ENCODE measurements around the gene FAM170B.

FAM170B gene

DNA sequence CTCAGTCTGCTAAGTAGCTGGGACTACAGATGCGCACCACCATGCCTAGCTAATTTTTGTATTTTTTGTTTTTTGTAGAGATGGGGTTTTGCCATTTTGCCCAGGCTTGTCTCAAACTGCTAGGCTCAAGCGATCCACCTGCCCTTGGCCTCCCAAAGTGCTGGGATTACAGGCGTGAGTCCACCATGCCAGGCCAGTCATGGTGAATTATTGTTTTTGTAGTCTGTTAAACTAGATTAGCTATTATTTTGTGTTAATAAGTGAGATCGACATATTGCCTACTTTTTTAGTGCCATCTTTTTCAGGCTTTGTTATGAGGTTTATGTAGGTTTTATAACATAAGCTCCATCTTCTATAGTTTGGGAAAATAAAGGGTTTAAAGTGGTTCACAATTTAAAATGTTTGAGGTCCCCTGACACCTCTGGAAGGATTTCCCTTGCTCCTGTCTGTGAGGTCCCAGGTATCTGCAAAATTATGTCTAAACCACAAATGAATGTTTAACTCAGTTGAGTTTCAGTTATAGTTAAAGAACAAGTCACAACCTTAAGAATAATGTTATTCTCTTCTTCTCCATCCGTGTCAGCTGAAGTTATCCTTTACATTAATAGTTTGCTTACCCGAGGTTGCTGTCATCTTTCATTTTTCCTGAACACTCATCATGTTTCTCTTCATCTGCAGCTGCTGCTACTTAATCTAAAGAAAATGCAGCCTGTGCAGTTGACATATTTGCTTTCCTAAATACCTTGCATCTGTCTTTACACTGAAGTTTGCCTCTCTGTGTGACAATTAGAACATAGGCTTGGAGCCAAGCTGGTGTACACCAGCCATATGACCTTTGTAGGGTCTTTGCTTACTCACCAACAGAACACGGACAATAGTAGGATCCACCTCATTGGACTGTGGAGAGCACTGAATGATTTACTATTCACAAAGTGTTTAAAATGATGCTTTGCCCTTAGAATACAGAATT lies 9.6 kb downstream of the FAM170B start:
- DNase-seq (ENCODE audit: low read depth, low spot score) = no peak

DNA sequence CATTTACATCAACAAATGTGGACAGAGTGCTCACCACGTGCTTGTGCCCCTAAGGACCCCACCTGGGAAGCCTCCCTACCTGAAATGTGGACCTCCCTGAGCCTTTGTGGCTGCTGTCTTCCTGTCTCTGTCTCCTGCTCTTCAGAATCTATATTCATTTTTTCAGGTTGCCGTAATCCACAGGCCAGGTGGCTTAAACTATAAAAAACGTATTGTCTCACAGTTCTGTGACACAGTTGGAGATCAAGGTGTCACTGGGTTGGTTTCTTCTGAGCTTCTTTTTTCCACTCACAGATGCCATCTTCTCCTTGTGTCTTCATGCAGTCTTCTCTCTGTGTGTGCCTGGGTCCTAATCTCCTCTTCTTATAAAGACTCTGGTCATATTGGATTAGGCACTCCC lies 12.9 kb downstream of the FAM170B start:
- DNase-seq (ENCODE audit: low read depth, low spot score) = no peak

DNA sequence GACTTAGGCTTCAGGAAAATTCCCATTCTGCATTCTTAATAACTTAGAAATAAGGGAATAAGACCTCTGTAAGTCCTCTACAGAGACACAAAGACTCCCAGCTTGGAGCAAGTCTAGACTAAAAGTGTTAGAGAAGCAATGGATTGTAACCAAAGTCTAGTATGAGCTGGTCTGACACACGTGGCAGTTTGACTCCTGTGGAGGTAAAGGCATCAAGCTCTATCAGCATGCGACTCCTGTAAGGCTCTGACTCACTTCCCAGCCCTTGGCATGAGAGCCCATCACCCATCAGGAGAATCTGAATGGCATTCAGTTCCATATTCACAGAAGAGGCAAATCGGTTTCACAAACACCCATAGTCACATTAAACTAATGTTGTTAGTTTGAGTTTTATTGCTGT lies 14.1 kb downstream of the FAM170B start:
- DNase-seq (ENCODE audit: low read depth, low spot score) = no peak

DNA sequence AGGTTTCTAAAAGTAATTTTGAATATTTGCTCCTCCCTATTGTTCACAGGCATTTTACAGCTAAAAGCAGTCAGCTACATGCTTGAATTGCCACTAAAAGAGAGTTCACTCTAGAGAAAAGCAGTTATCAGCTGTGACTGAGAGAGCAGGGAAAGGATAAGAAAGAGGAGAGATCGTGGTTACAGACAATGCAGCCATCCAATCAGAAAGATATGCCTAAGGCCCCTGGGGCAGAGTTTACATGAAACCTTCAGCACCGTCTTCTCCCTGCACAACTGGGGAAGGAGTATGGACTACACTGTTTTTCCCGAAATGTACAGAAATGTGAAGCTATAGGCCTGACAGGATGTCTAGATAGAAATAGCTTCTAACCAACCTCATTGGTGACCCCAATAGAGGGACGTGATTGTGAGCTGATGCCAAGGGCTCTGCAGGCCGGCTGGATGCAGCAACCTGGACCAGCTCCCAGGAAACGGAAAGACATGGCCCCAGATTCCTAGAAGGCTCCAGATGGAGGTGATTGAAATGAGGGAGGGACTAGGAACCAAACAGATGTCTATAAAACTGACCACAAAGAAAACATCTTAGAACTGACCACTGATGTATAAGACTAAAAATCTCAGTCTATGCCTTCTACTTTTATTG lies 15.3 kb downstream of the FAM170B start:
- no peak for DNase-seq (ENCODE audit: low read depth, low spot score)

DNA sequence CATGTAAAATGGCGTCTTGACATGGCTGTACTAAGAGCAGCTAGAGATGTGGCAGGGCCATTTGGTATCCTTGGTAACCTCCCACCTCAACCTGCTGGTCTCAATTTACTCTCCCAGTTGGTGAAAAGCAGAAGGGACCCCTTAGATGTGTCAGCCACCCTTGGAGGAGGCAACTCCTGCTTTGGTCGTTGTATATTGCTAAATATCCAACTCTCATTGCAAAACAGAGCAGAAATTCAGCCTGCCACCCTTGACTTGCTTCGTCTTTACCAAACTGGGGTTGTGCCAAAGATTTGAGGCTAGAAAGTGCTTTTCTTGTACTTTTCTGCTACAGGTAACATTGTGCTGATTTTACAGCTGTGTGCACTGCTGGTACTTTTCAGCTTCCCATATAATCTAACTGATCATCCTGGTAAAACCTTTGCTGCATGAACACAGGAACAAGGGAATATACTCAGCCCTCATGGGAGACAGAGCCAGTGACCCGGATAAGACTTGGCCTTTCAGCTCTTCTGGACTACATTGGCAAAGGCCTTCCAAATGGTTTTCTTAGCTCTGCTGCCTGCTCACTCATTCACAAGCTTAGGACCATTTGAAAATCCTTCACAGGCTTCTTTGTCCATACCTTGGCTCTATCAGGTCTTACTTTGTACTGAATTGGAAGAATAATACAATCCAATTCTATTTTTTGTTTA lies 16.3 kb downstream of the FAM170B start:
- no peak for DNase-seq (ENCODE audit: low read depth, low spot score)

DNA sequence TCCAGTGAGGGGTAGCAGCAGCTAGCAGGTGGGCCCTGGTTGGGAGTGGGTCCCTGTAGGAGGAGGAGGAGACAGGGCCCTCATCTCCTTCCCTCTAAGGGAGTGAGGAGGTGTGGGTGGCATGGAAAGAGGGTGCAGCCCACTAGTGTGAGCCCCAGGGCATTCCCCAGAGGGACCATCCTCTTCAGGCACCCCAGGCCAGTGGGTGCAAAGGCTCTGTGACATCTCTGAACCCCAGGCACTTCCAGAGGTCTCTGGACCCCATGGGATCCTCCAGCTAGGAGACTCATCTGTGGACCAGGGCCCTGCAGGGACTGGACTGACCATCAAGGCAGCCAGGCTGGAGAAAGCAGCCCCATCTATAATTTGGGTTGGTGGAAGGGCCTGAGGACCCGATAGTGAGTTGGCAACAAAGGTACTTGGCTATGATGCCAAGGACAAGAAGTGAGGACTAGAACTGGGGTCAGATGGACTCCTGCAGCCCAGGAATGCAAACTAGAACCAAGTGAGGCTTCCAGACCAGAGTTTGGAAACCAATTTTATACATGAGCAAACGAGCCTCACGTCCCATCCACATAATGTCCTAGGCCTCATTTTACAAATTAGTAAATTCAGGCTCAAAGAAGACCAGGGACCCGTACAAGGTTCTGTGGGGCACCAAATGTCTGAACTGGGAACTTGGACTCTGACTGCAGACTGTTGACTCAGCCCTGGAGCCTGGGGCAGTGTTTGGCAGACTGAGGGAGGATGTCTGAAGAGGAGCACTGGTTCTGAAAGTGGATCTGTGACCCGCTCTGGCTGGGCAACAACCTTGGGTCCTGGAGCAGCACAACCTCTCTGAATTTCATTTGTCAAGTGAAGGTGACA lies 17.1 kb downstream of the FAM170B start:
- DNase-seq (ENCODE audit: low read depth, low spot score) = no peak

DNA sequence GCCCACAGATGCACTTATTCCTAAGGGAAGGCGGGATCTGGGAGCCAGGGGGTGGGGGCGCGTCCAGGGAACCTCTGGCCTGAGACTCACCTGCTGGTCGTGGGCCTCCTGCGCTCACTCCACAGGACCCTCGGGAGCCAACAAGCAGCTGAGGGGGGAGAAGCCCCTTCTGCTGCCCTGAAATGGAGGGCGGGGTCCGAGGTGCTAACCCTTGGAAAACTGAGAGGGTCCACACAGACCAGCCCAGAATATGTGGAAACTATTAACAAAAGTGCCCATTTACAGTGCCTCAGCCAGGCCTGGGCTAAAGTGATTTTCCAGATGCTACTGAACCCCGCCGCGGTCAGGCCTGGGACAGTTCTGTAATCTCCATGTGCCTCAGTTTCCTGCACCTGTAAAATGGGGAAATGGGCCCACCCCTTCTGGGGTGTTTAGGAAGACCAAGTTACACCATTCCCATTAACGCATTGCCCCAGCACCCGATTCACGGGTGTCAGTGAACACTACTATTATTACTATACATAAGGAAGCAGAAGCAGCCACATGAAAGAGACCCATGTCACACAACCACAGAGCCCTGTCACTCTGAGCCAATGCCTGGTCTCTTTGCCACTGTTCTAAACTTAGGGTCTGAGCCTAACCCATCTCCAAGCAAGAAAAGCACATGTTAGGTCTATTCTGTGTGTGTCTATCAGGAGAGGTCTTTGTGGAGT lies 17.9 kb downstream of the FAM170B start:
- DNase-seq (ENCODE audit: low read depth, low spot score) = no peak

DNA sequence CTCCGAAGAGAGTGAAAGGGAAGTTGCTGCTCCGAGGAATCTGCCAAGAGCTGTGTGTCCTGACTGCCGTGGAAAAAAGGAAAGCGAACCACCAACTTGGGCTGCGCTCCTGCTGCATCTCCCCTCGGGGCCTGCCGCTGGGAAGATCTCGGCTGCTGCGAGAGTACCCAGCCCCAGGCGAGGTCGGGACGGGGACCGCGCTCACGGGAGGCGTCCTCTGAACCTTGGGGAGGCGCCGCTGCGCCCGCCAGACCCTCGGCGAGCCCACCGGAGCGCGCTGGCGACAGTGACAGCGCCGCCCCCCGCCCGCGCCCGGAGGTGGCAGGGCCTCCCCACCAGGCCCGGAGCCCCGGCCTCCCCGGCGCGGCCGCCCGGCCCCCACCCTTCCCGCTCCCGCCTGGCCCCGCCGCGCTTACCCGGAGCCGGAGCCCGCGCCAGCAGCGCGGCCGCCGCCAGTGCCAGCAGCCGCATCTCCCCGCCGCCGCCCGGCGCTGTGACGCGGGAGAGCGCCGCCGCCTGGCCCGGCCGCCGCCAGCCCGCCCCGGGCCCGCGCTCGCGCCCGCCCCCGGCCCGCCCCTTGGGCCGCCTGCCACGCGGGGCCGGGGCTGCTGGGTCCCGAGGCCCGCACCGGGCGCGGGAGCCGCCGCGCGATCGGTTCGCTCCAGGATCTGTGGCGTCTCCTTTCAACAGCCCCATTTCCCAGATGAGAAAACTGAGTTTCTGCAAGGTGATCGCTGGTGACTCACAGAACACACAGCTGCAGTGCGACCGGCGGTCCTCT lies 18.6 kb downstream of the FAM170B start, which contains the start of gene VSTM4:
Gene VSTM4 (minus strand): TSS at position 508 of the 781 bp plus-strand sequence. CDS start 37 bp downstream, at position 471.
- DNase-seq (ENCODE audit: low read depth, low spot score) = no peak

DNA sequence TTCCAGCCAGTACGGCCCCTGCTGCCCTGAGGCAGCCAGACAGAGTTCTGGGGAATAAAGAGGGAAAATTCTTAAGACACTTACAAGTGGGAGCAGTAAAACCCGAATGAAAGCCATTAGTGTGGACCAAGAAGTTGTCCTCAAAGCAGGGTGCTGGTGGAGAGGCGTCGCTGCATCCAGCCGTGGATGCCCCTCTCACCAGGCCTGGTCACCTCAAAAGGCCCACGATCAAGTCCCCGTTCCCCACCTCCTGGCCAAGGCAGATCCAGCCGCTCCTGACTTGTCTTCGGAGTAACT lies 19.2 kb downstream of the FAM170B start:
- DNase-seq (ENCODE audit: low read depth, low spot score) = no peak

DNA sequence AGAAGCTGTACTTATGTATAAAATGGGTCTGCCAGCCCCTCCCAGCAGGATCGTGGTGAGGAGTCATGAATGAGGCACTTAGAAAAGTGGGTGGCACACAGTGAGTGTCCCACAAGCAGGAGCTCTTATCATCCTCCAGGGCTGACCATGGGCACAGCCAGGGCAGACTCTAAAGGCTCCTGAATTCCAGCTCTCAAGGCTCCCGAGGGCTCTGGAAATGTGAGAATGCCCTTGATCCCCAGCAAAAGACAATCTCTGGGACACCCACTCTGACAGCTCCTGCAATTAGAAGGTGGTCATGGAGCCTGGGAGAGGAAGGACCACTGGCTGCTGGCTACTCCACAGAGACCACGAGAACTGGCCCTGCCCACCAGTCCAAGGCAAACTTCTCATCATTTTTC lies 20.1 kb downstream of the FAM170B start:
- no peak for DNase-seq (ENCODE audit: low read depth, low spot score)

DNA sequence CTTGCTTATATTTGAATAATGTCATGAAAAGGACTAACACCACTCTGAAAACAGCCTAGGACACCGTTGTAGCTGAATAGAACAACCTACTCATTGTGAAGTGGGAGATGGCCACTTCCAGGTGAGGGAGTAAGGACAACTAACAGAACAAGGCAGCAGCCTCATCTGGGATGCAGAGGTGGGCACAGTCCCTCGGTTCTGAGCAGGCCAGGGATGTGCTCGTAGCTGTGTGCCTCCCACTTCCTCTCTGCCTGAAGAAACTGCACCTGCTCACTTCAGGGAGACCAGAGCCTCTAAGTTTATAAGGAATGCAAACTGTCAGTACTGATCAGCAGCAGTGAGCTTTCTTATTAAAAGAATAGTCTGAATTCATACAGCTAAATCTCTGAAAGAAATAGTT lies 21.0 kb downstream of the FAM170B start:
- DNase-seq (ENCODE audit: low read depth, low spot score) = no peak

DNA sequence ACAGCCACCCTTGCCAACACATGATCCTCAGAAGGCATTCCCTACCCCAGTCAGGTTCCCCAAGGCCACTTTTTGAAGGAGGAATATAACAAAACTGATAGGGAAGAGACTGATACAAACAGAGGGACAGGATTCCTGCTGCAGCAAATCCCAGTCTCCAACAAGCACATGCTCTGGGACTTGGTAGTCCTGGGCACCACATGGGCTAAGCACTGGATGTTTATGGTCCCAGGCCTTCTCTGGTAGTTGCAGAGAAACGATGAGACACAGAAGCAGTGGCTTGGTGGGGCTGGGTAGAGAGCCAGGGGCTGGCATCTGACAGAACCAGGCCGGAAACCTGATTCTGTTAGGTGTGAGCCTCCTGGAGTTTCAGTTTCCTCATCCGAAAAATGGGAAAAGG lies 21.7 kb downstream of the FAM170B start:
- no peak for DNase-seq (ENCODE audit: low read depth, low spot score)

DNA sequence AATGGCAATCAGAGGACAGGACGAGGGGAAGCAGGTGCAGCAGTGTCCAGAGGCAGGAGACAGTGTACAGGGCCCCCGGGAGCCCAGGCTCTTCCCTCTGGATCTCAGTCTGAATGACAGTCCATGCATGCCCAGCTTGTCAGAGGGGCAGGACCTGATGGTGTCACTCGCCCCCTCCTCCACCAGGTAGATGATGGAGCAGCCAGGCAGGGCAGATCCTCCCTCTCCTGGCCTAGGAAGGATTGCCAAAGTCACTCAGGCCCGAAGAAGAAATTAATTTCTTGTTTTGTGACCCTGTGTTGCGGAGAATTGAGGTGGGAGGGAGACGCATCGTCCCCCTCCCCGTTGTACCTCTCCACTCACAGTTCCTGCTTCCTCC lies 22.5 kb downstream of the FAM170B start:
- DNase-seq (ENCODE audit: low read depth, low spot score) = no peak

DNA sequence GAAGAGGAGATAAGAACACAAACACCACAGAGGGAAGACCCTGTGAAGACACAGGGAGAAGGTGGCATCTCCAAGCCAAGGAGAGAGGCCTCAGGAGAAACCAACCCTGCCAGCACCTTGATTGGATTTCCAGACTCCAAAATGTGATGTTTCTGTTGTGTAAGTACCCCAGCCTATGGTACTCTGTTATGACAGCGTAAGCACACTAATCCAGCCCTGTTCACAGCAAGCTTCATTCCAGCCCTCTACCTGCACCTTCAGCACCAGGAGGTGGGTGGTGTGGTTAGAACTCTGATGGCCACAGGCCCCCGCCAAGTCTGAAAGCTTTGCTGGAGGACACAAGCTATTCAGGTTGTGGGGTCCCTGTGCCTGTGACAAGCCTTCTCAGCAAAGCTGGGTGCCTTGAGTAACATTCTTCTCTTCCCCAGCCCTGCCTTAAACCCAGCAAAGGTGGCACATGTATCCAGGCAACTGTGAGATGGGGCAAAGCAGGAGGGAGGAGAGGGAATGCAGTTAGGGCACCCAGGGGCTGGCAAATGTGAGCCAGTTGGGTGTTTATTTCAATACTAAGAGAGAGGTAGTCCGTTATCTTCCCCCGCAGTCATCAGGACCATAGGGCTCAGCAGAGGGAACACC lies 23.0 kb downstream of the FAM170B start:
- no peak for DNase-seq (ENCODE audit: low read depth, low spot score)

DNA sequence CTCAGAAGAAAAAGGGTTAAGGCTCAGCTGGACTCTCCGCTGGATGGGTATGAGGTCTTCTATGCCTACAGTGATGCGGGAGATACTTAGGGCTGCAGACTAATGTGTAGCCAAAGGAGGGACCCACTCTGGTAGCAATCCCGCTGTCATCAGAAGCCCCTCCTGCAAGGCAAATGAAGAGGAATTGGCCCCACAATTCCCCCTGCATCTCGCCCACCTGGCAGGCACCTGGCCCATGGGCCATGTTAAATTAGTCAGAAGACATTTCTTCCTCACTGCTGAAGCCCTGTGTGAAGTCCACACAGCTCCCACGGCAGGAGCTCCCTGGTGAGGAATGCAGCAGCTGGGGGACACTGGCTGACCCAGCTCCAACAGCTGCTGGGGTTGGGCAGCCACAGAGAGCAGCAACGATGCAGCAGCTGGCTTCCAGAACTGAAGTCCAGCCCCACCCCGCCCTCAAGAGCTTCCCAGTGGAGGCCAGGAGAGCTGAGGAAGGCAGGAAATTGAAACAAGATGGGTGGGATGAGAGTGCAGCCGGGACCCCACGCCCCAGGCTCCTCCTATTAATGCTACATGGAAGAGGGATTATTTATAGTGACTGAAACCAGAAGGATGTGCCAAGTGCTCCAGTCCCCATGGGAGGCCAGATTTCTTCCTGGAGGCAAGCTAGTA lies 24.0 kb downstream of the FAM170B start:
- DNase-seq (ENCODE audit: low read depth, low spot score) = no peak

DNA sequence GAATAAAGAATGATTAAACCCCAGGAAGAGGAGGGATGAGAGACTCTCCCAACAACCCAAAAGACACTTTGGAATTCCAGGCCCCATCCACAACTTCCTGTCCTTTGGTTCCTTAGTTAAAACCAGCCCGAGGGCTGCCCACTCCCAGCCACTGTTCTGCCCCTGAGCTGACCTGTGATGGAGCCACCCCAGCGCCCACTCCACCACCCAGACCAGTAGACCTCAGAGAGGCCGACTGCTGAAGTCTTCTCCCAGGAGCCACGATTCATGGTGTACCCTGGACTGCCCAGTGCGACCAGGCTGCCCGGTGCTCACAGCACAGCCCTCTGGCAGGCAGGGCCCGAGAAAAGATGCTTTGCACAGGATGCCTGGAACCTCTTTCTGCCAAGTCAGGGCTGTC lies 25.2 kb downstream of the FAM170B start:
- no peak for DNase-seq (ENCODE audit: low read depth, low spot score)

DNA sequence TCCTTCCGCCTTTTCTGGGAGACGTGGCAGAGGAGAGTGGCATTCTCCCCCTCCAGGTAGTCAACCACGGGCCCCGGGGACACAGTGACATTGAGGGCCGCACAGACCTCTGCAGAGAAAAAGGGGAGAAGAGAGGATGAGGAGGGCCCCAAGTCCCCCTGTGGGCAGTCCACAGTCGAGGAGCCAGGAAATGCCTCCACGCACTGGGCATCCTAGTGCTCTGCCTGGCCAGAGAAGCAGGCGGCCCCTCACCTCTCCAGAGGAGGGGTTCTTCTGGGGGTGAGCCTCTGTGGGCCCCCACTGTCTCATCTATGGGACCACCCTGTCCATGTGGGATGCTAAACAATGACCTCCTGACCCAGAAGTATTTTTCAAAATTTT lies 25.9 kb downstream of the FAM170B start:
- DNase-seq (ENCODE audit: low read depth, low spot score) = no peak

DNA sequence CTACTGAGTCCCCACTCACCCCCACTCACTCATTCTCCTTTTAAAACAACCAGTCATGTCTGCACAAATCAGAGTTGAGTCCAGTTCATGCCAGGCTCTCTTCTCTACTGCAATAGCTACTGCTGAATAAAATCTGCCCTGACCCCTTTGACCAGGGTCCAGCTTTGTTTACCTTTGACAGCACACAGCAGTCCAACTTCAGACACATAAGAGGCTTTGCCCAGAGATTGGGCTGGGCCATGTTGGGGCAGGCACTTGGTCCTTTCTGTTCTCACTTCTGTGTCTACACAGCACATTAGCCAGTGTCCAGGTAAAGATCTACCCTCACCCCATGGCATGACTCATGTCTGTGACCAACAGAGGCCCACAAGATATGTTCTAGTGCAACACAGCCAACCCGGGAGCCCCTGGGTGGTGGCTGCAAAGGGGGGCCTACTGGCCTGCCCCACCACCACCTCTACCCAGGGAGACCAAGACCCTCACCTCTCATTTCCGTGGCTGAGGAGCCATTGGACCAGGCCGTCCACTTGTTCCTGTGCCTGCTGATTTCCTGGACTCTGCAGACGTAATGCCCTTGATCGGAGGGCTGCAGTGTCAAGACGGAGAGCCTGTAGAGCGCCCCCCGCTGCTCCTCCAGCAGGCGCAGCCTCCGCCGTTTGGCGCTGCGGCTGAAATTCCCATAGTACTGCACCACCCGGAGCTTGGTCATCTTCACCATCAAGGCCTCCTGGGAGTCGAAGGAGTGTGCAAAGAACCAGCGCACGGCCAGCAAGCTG lies 26.5 kb downstream of the FAM170B start:
- no peak for DNase-seq (ENCODE audit: low read depth, low spot score)

All from iPS DF 19.7 (cell line).